ENCODE measurements around the gene CTNND2.

DNA sequence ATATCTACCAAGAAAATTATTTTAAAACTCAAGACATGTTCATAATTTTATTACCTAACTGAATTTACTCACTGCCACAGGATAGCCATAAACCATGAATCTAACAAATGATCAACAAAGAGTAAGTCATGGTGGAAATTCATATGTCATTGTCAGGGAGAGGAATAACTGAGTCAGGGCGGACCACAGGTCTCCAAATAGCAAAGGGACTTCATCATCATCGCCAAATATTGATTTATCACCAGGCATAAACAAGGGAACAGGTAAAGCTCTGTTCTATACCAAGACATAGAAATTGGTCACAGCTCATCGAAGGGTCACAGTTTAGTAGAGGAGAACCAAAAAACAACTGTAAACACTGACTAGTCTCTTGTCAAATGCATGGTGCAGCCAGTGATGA lies 94.8 kb downstream of the CTNND2 start:
- no peak for TF ChIP-seq CTCF (IDR thresholded peaks at IDR 0.05)
- TF ChIP-seq EZH2 (IDR thresholded peaks at IDR 0.05): no peak
